WTC11 (cell line): Measurements from ENCODE around the gene CCDC127. TPM values are rescaled to one million over a fixed set of nuclear protein-coding genes. Genes with fewer than 3 reads are reported as not detected.

Source experiments
- ATAC-seq: fragments of 200-7000 bp; cut with Tn5 transposase; 2 replicates; pipeline ENCODE4 v1.10.0; 2021; ENCODE audit warnings: mild to moderate bottlenecking, moderate library complexity
- CTCF ChIA-PET: fragments of 300-600 bp; sonication (Branson Sonifier 250); formaldehyde crosslinking; loops from one replicate; lab custom pipeline; 2021; ENCODE audit warnings: antibody characterized with exemption; lab: Charles Lee
- POLR2A ChIA-PET: fragments of 350-600 bp; sonication (Branson Sonifier 250); formaldehyde crosslinking; loops from one replicate; lab custom pipeline; 2021; ENCODE audit warnings: antibody characterized with exemption; lab: Charles Lee
- DNase-seq: peaks from one replicate; pipeline ENCODE4 v3.0.0; 2021; ENCODE audit warnings: low spot score
- H3K27ac Mint-ChIP-seq: 2 replicates; pipeline ENCODE4 v1.8.0; 2021; ENCODE audit warnings: mixed read lengths
- H3K27me3 Mint-ChIP-seq: 2 replicates; pipeline ENCODE4 v1.8.0; 2021; ENCODE audit warnings: low read depth, mild to moderate bottlenecking, moderate library complexity, mixed read lengths
- H3K36me3 Mint-ChIP-seq: 2 replicates; pipeline ENCODE4 v1.8.0; 2021; ENCODE audit warnings: mixed read lengths
- H3K4me1 Mint-ChIP-seq: 2 replicates; pipeline ENCODE4 v1.8.0; 2022; ENCODE audit warnings: mixed read lengths
- H3K4me3 Mint-ChIP-seq: 2 replicates; pipeline ENCODE4 v1.8.0; 2021; ENCODE audit warnings: mild to moderate bottlenecking, moderate library complexity, mixed read lengths
- H3K9me3 Mint-ChIP-seq: 2 replicates; pipeline ENCODE4 v1.8.0; 2021; ENCODE audit warnings: mixed read lengths
- AR ChIP-seq: fragments of 250-450 bp; sonication (Bioruptor Pico); IDR thresholded peaks from 2 replicates; pipeline ENCODE4 v1.9.0; 2021; ENCODE audit warnings: mild to moderate bottlenecking
- ATF6 ChIP-seq: sonication (generic); formaldehyde crosslinking; IDR thresholded peaks from 2 replicates; pipeline ENCODE4 v1.8.1; 2023; ENCODE audit warnings: mild to moderate bottlenecking, missing genetic modification reagents
- E2F4 ChIP-seq: sonication (generic); formaldehyde crosslinking; IDR thresholded peaks from 2 replicates; pipeline ENCODE4 v1.8.1; 2022; ENCODE audit warnings: low read depth, mild to moderate bottlenecking, moderate library complexity, missing genetic modification reagents, borderline replicate concordance
- E2F5 ChIP-seq: sonication (generic); formaldehyde crosslinking; IDR thresholded peaks from 2 replicates; pipeline ENCODE4 v1.8.1; 2022; ENCODE audit warnings: mild to moderate bottlenecking, moderate library complexity, missing genetic modification reagents
- ESRRA ChIP-seq: sonication (generic); formaldehyde crosslinking; IDR thresholded peaks from 2 replicates; pipeline ENCODE4 v1.8.1; 2022; ENCODE audit warnings: mild to moderate bottlenecking, missing genetic modification reagents, borderline replicate concordance
- MAX ChIP-seq: sonication (generic); formaldehyde crosslinking; IDR thresholded peaks from 2 replicates; pipeline ENCODE4 v1.8.0; 2022; ENCODE audit warnings: mild to moderate bottlenecking, missing genetic modification reagents
- NFATC4 ChIP-seq: fragments of 250-450 bp; sonication (Bioruptor Pico); IDR thresholded peaks from 2 replicates; pipeline ENCODE4 v1.9.0; 2021; ENCODE audit warnings: mild to moderate bottlenecking
- NFYB ChIP-seq: sonication (generic); formaldehyde crosslinking; conservative IDR thresholded peaks from 2 replicates; pipeline ENCODE4 v1.8.0; 2022; ENCODE audit warnings: low read depth, missing genetic modification reagents
- NR1H2 ChIP-seq: sonication (generic); formaldehyde crosslinking; IDR thresholded peaks from 2 replicates; pipeline ENCODE4 v1.9.0; 2021; ENCODE audit warnings: mild to moderate bottlenecking, moderate library complexity, missing genetic modification reagents
- NR3C1 ChIP-seq: sonication (generic); formaldehyde crosslinking; conservative IDR thresholded peaks from 2 replicates; pipeline ENCODE4 v1.8.1; 2023; ENCODE audit warnings: low read depth, mild to moderate bottlenecking, missing genetic modification reagents
- PRRX2 ChIP-seq: fragments of 250-450 bp; sonication (Bioruptor Pico); IDR thresholded peaks from 2 replicates; pipeline ENCODE4 v1.8.0; 2021; ENCODE audit warnings: mild to moderate bottlenecking
- RELA ChIP-seq: sonication (generic); formaldehyde crosslinking; IDR thresholded peaks from 2 replicates; pipeline ENCODE4 v1.8.1; 2022; ENCODE audit warnings: missing genetic modification reagents, mild to moderate bottlenecking, borderline replicate concordance
- SOX15 ChIP-seq: fragments of 250-450 bp; sonication (Bioruptor Pico); IDR thresholded peaks from 2 replicates; pipeline ENCODE4 v1.9.0; 2021; ENCODE audit warnings: mild to moderate bottlenecking
- TP53 ChIP-seq: sonication (generic); formaldehyde crosslinking; IDR thresholded peaks from 2 replicates; pipeline ENCODE4 v1.8.1; 2023; ENCODE audit warnings: mild to moderate bottlenecking, missing genetic modification reagents
- USF2 ChIP-seq: sonication (generic); formaldehyde crosslinking; IDR thresholded peaks from 2 replicates; pipeline ENCODE4 v1.8.1; 2023; ENCODE audit warnings: mild to moderate bottlenecking, missing genetic modification reagents, moderate library complexity
- ZNF281 ChIP-seq: sonication (generic); formaldehyde crosslinking; IDR thresholded peaks from 2 replicates; pipeline ENCODE4 v1.8.0; 2023; ENCODE audit warnings: mild to moderate bottlenecking, missing genetic modification reagents
- ZNF416 ChIP-seq: fragments of 250-450 bp; sonication (Bioruptor Pico); IDR thresholded peaks from 2 replicates; pipeline ENCODE4 v1.9.0; 2021; ENCODE audit warnings: mild to moderate bottlenecking, inconsistent platforms
- ZNF423 ChIP-seq: fragments of 250-450 bp; sonication (Bioruptor Pico); IDR thresholded peaks from 2 replicates; pipeline ENCODE4 v2.1.2; 2022; ENCODE audit warnings: mild to moderate bottlenecking, moderate library complexity
- ZNF425 ChIP-seq: fragments of 250-450 bp; sonication (Bioruptor Pico); conservative IDR thresholded peaks from 2 replicates; pipeline ENCODE4 v1.9.0; 2021; ENCODE audit warnings: mild to moderate bottlenecking
- total RNA-seq: library from RNA; stranded (reverse); gene quantifications from 3 replicates; pipeline ENCODE4 v1.2.3, GENCODE V29; 2021

CCDC127 gene
- total RNA-seq, 1 experiment from 2014 or later, result 5.3 TPM

GRCh38 chr5:182126-182525 is 35.8 kb downstream of the CCDC127 start:
- H3K4me3 Mint-ChIP-seq, result no peak overlapping the region
- CTCF ChIA-PET, result no interaction called here
- no peaks in the 10 kb centered on the region for H3K27me3 Mint-ChIP-seq

GRCh38 chr5:181566-181965 is 36.4 kb downstream of the CCDC127 start:
- CTCF ChIA-PET, result no interaction called here
- H3K4me3 Mint-ChIP-seq, result no peak overlapping the region
- no peak for DNase-seq
- ATAC-seq, result no peak
- H3K36me3 Mint-ChIP-seq, result peaks cover 20% of the 10 kb centered on the region
- POLR2A ChIA-PET, result no interaction called here
- TF ChIP-seq MAX (CRISPR knock-in tag) (no peak), TP53 (no peak), USF2 (CRISPR knock-in tag) (no peak), ZNF281 (no peak), SOX15 (no peak), NFATC4 (CRISPR knock-in tag) (no peak), ZNF425 (no peak), ZNF423 (CRISPR knock-in tag) (no peak), ESRRA (CRISPR knock-in tag) (no peak)
- H3K9me3 Mint-ChIP-seq, result no peaks in the 10 kb centered on the region
- no peaks in the 10 kb centered on the region for H3K27me3 Mint-ChIP-seq
- peaks cover 13% of the 10 kb centered on the region for H3K4me1 Mint-ChIP-seq
- H3K27ac Mint-ChIP-seq, result no peak overlapping the region

More at GRCh38 chr5:182126-182525, 35.8 kb downstream of the CCDC127 start:
- H3K9me3 Mint-ChIP-seq, result no peaks in the 10 kb centered on the region
- H3K27ac Mint-ChIP-seq, result no peak overlapping the region
- DNase-seq (no peak), ATAC-seq (no peak)
- H3K36me3 Mint-ChIP-seq, result peaks cover 20% of the 10 kb centered on the region
- no peak for TF ChIP-seq PRRX2
- peaks cover 13% of the 10 kb centered on the region for H3K4me1 Mint-ChIP-seq
- POLR2A ChIA-PET, result no interaction called here

- ATAC-seq, result no peak
- ChIA-PET POLR2A (no interaction called here), CTCF (no interaction called here)
- Mint-ChIP-seq H3K36me3 (peaks cover 20% of the 10 kb centered on the region), H3K27ac (no peak overlapping the region), H3K9me3 (no peaks in the 10 kb centered on the region), H3K4me1 (peaks cover 13% of the 10 kb centered on the region), H3K4me3 (no peak overlapping the region), H3K27me3 (no peaks in the 10 kb centered on the region)
- TF ChIP-seq AR (CRISPR knock-in tag) (no peak), E2F4 (CRISPR knock-in tag) (no peak), NR1H2 (no peak), NR3C1 (CRISPR knock-in tag) (no peak), NFYB (CRISPR knock-in tag) (no peak), RELA (CRISPR knock-in tag) (no peak), ATF6 (CRISPR knock-in tag) (no peak), E2F5 (no peak), ZNF416 (no peak)
- DNase-seq, result no peak
Measured at GRCh38 chr5:181160-181559, 36.8 kb downstream of the CCDC127 start.
